Pancreas (tissue), 8 donors: Measurements from ENCODE around the gene AP3B1. TPM values are rescaled to one million over a fixed set of nuclear protein-coding genes. Genes with fewer than 3 reads are reported as not detected.

ENCODE experiments used
- polyA plus RNA-seq, 2 donors: library from polyadenylated mRNA; stranded (reverse); fragments of 200-250 nt; gene quantifications; one replicate each; pipeline ENCODE4 v1.2.3, GENCODE V29; 2013
- total RNA-seq, 6 donors: library from RNA; stranded (reverse); fragmentation: NEBNext Ultra II Directional in 4 of 6; extraction: Animal tissue kit (Norgen Biotek cat#: 25700) in 4 of 6; gene quantifications; one replicate each; pipeline versions ENCODE4 v1.2.1 to v1.2.4, GENCODE V29; 2021 to 2023
- donor health status: healthy with polysubstance abuse.
- donor health status: DM: no; HTN: no; CAD: no; lungs with moderate emphysema.
- donor health status: DM: no; HTN: no; CAD: no.
- donor health status: Bipolar disorder and iron deficiency.
- donor health status: DM: yes; HTN: yes; CAD: no.
- donor health status: DM: no; HTN: no; CAD: no.
- donor health status: DM: no; HTN: no; CAD: no.
- donor health status: DM: yes; HTN: yes; CAD: no.

AP3B1 gene
- total and polyA plus RNA-seq, 8 donors: 11.9 to 26.0 (median 18.2) TPM

Other genes with a start within 250 kb of the AP3B1 start
- 10 to 100 TPM; 16.0 to 29.9 (median 24.3) TPM for gene SCAMP1, start 65.9 kb upstream of the AP3B1 start, total RNA-seq
- 10 to 100 TPM in 1 of 2 donors, 1 to 10 TPM in 1; 4.4 to 18.6 TPM for gene SCAMP1, start 65.9 kb upstream of the AP3B1 start, polyA plus RNA-seq